ENCODE results near the gene METTL18.

GRCh38 chr1:169836198-169836597, 41.5 kb upstream of the METTL18 start:
- no peak for TF ChIP-seq CTCF (IDR thresholded peaks at IDR 0.05; ENCODE audit: borderline replicate concordance, extremely low read depth, low read length, poor library complexity, severe bottlenecking)
- TF ChIP-seq EZH2 (IDR thresholded peaks at IDR 0.05; ENCODE audit: borderline replicate concordance, low read depth, low read length, severe bottlenecking) = no peak
